ENCODE results near the gene METTL16. TPM values are rescaled to one million over a fixed set of nuclear protein-coding genes. Genes with fewer than 3 reads are reported as not detected.
A peak's percentile ranks its signal among the peaks of the same experiment; 100 is the strongest.

METTL16 gene
- total RNA-seq, 2 donors from 2014 or later = 16.3 to 23.1 TPM

DNA sequence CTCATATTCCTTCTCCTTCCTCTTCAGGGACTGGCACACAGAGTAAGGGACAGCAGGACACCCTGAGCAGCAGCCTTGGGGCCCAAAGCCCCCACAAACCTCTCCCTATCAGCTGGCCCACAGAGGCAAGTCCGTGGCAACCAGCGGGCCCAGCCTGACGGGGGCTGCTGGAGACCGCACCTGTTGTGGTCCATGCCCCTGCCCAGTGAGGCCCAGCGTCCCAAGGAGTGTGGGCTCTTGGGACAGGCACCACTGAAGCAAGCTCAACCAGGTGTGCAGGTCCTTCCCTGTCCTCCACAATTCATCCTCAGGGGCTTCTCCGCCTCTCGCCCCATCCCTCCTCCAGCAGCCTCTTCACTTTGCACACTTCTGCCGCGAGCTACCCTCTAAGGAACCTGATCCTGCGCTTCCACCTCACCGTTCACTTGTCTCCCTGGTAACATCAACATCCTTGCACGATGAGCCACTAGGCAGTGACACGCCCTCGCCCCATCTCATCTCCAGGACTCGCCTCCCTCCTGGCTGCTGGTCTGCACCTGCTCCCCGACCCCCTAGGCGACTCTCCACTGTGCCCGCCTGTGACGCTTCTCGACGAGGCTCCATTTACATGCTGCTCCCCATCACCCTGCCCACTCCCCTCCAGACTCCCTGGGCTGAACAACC is 123.5 kb downstream of the METTL16 start:
- intact Hi-C loops (cut with DNase I) = no loop called here
- Histone ChIP-seq H3K4me3 (no peak overlapping the region), H3K9me3 (no peaks in the 10 kb centered on the region), H3K27ac (no peak overlapping the region), H3K9ac (ENCODE audit: low read depth in 2 of 2, low read length in 2 of 2) (no peak overlapping the region), H3K36me3 (peaks cover 8% of the 10 kb centered on the region), H3K27me3 (no peaks in the 10 kb centered on the region), H3K4me1 (peaks cover 13% of the 10 kb centered on the region)
- DNase-seq = no peak
- TF ChIP-seq, protein P1, sequence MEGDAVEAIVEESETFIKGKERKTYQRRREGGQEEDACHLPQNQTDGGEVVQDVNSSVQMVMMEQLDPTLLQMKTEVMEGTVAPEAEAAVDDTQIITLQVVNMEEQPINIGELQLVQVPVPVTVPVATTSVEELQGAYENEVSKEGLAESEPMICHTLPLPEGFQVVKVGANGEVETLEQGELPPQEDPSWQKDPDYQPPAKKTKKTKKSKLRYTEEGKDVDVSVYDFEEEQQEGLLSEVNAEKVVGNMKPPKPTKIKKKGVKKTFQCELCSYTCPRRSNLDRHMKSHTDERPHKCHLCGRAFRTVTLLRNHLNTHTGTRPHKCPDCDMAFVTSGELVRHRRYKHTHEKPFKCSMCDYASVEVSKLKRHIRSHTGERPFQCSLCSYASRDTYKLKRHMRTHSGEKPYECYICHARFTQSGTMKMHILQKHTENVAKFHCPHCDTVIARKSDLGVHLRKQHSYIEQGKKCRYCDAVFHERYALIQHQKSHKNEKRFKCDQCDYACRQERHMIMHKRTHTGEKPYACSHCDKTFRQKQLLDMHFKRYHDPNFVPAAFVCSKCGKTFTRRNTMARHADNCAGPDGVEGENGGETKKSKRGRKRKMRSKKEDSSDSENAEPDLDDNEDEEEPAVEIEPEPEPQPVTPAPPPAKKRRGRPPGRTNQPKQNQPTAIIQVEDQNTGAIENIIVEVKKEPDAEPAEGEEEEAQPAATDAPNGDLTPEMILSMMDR (IDR thresholded peaks at IDR 0.05) = no peak

DNA sequence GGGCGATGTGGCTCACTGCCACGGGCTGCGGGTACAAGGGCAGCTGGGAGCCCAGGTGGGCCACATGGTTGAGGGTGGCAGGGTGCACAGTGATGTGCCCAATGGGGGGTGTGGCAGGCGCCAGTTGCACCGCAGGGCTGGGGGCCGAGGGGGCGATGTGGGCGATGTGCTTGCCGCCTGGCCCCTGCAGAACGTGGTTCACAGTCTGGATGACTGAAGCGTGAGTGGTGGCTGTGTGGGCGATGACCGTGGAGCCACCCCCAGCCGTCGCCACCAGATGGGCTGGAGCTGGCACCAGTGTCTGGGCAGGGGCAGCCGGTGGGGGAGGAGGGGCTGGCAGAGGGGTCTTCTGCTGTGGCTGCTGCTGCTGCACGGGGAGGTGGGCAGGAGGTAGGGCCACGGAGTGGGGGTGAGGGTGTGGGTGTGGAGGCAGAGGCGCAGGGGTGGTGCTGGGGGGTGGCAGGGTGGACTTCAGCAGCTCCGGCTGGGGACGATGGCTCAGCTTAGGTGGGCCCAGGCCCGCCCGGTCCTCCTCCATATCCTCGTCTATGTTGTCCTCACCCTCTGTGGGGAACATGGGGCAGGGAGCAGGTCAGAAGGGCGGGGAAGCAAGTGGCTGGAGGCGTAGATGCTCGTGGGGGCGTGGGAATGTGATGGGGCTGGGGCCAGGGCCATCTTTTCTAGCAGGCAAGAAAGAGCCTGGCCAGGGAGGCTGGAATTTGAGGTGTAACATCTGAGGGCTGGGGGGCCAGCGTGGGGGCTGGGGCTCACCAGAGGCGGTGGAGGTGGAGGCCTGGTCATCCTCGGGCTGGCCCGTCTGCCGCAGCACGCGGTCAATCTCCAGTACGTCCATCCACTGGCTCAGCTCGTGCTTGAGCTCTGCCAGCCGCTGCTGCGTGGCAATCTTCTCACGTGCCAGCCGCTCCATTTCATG is 124.3 kb downstream of the METTL16 start:
- Histone ChIP-seq H3K9me3 (no peaks in the 10 kb centered on the region), H3K4me3 (no peak overlapping the region), H3K9ac (ENCODE audit: low read depth in 2 of 2, low read length in 2 of 2) (no peak overlapping the region), H3K36me3 (peaks cover 8% of the 10 kb centered on the region), H3K27ac (no peak overlapping the region), H3K27me3 (no peaks in the 10 kb centered on the region), H3K4me1 (peaks cover 13% of the 10 kb centered on the region)
- DNase-seq = no peak
- intact Hi-C loops (cut with DNase I) = no loop called here
- TF ChIP-seq, protein P1 (IDR thresholded peaks at IDR 0.05) = no peak

DNA sequence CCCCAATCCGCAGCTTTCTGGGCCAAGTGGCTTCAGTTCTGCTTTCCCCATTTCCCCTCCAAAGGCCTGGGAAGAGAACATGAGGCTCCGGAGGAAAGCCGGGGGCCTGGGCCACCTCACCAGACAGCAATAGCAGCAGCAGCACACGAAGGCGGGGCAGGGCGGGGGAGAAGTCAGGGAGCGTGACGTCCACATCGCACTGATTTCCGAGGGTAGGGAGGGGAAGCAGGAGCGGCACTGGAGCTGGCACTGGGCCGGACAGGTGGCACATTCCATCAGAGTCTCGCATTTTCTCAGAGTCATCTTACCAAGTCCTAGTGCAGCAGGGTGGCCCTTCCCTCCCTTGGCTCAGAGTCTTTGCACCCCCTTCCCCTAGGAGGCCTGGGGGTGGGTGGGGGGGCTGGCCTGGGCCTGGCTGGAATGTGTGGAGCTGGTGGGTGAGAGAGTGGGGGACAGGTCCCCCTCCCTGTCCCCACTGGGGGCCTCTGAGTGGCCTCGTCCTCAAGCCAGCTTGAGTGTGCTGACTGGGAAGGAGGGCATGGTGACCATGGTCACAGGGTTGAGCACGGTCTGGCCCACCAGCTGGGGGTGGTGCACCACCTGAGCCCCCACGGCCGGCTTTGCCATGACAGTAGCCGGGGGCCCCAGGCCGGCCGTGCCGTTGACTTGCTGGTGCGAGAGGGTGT is 125.1 kb downstream of the METTL16 start:
- Histone ChIP-seq H3K4me3 (no peak overlapping the region), H3K9me3 (no peaks in the 10 kb centered on the region), H3K4me1 (peaks cover 5% of the 10 kb centered on the region), H3K27ac (no peak overlapping the region), H3K27me3 (no peaks in the 10 kb centered on the region), H3K36me3 (peaks cover 8% of the 10 kb centered on the region), H3K9ac (ENCODE audit: low read depth in 2 of 2, low read length in 2 of 2) (peak overlapping the region in 1 of 2 donors; percentile 56)
- TF ChIP-seq, protein P1 (IDR thresholded peaks at IDR 0.05) = no peak
- intact Hi-C loops (cut with DNase I) = no loop called here
- DNase-seq = peak; percentile 84

DNA sequence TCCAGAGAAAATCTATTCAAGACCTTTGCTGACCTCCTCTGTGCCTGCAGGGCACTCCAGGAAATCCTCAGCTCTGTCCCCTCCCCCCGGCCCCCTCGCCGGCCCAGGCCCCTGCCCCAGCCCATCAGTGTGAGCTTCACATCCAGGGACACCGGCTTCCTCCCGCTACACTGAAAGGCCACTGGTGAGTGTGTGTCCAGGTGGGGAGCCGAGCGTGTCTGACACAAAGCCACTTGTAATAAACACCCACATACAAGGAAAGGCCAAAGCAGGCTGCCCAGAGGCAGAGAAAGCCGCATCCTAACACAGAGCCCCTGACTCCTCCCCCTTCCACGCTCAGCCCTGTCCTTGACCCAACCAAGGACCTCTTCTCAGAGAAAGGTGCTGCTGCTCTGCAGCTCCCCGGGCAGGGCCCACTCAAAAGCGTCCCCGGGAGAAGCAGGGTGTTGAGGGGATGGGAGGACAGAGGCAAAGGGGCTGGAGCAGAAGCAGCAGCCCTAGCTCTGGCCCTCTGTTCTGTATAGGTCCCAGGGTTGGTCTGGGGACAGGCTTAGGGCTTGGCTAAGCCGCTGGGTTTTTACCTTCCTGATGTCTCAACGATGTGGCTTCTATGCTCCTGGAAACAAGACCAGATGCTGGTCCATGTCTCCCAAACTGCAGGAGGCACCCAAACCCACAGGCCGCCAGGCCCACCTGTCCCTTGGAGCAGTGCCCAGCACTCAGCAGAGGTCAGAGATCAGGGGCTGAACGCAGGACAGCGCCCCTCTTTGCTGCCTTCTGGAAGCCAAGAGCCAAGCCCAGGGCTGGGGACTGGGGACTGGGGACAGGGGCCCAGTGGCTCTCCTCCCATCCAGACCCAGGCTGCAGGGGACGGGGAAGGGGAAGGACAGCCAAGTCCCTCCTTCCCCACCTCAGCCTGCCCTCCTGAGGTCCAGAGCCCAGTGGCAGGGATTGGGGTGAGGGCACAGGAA is 126.2 kb downstream of the METTL16 start:
- Histone ChIP-seq H3K9me3 (no peaks in the 10 kb centered on the region), H3K27me3 (no peaks in the 10 kb centered on the region), H3K4me3 (no peak overlapping the region), H3K36me3 (peaks cover 8% of the 10 kb centered on the region), H3K4me1 (no peaks in the 10 kb centered on the region), H3K27ac (no peak overlapping the region), H3K9ac (ENCODE audit: low read depth in 2 of 2, low read length in 2 of 2) (peak overlapping the region; percentile 8 to 56)
- TF ChIP-seq, protein P1 (IDR thresholded peaks at IDR 0.05) = no peak
- DNase-seq = no peak
- intact Hi-C loops (cut with DNase I) = no loop called here
